ENCODE data around the gene KIRREL1. TPM values are rescaled to one million over a fixed set of nuclear protein-coding genes. Genes with fewer than 3 reads are reported as not detected.

Gene KIRREL1
- total RNA-seq, 2 donors from 2014 or later = 18.6 to 50.2 TPM

GRCh38 chr1:158055854-158056253 lies 62.4 kb downstream of the KIRREL1 start:
- H3K27me3 ChIP-seq (replicated peaks; ENCODE audit: insufficient read depth) = no peaks in the 10 kb centered on the region
- intact Hi-C loops (cut with DNase I) = no loop called here
- TF ChIP-seq POLR2AphosphoS5 (IDR thresholded peaks at IDR 0.05) (no peak), POLR2A (IDR thresholded peaks at IDR 0.05) (no peak), CTCF (IDR thresholded peaks at IDR 0.05) (no peak)
- WGBS = 77% methylated on average over 4 of the region's 4 CpGs
- no peaks in the 10 kb centered on the region for H3K9me3 ChIP-seq
- H3K27ac ChIP-seq = no peak overlapping the region
- DNase-seq (ENCODE audit: low spot score) = no peak
- no peaks in the 10 kb centered on the region for H3K4me1 ChIP-seq (replicated peaks)
- no peak overlapping the region for H3K4me3 ChIP-seq
- no peaks in the 10 kb centered on the region for H3K36me3 ChIP-seq

GRCh38 chr1:158056498-158056897 lies 63.1 kb downstream of the KIRREL1 start:
- H3K4me3 ChIP-seq = no peak overlapping the region
- 61% methylated on average over 5 of the region's 5 CpGs for WGBS
- no peak overlapping the region for H3K27ac ChIP-seq
- H3K27me3 ChIP-seq (replicated peaks; ENCODE audit: insufficient read depth) = no peaks in the 10 kb centered on the region
- H3K9me3 ChIP-seq = no peaks in the 10 kb centered on the region
- no peaks in the 10 kb centered on the region for H3K4me1 ChIP-seq (replicated peaks)
- no peaks in the 10 kb centered on the region for H3K36me3 ChIP-seq
- intact Hi-C loops (cut with DNase I) = no loop called here
- no peak for DNase-seq (ENCODE audit: low spot score)
- no peak for TF ChIP-seq POLR2A (IDR thresholded peaks at IDR 0.05)
- no peak for TF ChIP-seq CTCF (IDR thresholded peaks at IDR 0.05)
- TF ChIP-seq POLR2AphosphoS5 (IDR thresholded peaks at IDR 0.05) = no peak

DNA sequence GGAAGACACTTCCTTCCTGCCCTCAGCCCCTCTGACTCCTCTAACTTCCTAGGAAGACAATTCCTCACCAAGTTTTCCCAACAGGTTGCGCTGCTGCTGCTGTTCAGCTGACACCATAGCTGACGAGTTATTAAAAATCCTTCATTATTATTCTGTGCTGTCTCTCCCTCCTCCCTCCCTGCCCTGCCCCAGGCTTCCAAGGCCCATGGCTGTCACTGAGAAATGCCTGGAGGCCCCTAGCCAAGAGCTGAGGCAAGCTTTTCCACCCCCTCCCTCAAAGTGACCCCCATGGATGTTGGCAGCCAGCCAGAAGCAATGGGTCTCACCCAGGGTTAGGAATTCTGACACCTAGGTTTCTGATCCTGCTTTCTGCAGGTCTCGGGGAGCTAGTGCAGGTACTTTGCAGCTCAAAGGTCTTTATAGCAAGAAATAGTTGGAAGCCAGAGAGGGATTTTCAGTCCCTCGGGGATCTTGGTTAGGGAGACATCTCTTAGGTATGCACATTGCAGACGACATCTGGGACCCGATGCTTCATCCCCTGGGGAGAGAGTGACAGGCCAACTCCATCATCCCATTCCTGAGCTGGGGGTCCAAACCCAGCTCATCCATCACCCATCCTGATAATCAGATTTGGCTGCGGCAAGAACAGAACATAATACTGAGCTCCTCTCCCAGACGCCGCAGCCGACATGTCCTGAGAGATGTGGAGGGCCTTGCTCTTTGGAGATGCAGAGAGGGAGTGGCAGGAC lies 65.0 kb downstream of the KIRREL1 start:
- DNase-seq (ENCODE audit: low spot score) = no peak
- WGBS = 90% methylated on average over 10 of the region's 10 CpGs
- intact Hi-C loops (cut with DNase I) = no loop called here

GRCh38 chr1:158059984-158060383 lies 66.5 kb downstream of the KIRREL1 start:
- intact Hi-C loops (cut with DNase I) = no loop called here
- no peak for TF ChIP-seq CTCF (IDR thresholded peaks at IDR 0.05)
- TF ChIP-seq POLR2AphosphoS5 (IDR thresholded peaks at IDR 0.05) = no peak
- TF ChIP-seq POLR2A (IDR thresholded peaks at IDR 0.05) = no peak
- DNase-seq (ENCODE audit: low spot score) = no peak
- WGBS = 68% methylated on average over 4 of the region's 4 CpGs
- no peak overlapping the region for H3K27ac ChIP-seq
- no peaks in the 10 kb centered on the region for H3K9me3 ChIP-seq
- H3K4me1 ChIP-seq (replicated peaks) = no peaks in the 10 kb centered on the region
- H3K36me3 ChIP-seq = no peaks in the 10 kb centered on the region
- no peak overlapping the region for H3K4me3 ChIP-seq
- no peaks in the 10 kb centered on the region for H3K27me3 ChIP-seq (replicated peaks; ENCODE audit: insufficient read depth)

More for the DNA sequence above, 65.0 kb downstream of the KIRREL1 start:
- no peaks in the 10 kb centered on the region for H3K36me3 ChIP-seq
- no peaks in the 10 kb centered on the region for H3K4me1 ChIP-seq (replicated peaks)
- TF ChIP-seq POLR2A (IDR thresholded peaks at IDR 0.05) (no peak), POLR2AphosphoS5 (IDR thresholded peaks at IDR 0.05) (no peak), CTCF (IDR thresholded peaks at IDR 0.05) (no peak)
- no peaks in the 10 kb centered on the region for H3K9me3 ChIP-seq
- no peak overlapping the region for H3K4me3 ChIP-seq
- no peak overlapping the region for H3K27ac ChIP-seq
- H3K27me3 ChIP-seq (replicated peaks; ENCODE audit: insufficient read depth) = no peaks in the 10 kb centered on the region

- Histone ChIP-seq H3K27me3 (replicated peaks; ENCODE audit: insufficient read depth) (no peaks in the 10 kb centered on the region), H3K9me3 (no peaks in the 10 kb centered on the region), H3K36me3 (no peaks in the 10 kb centered on the region), H3K4me3 (no peak overlapping the region), H3K4me1 (replicated peaks) (no peaks in the 10 kb centered on the region), H3K27ac (no peak overlapping the region)
- intact Hi-C loops (cut with DNase I) = no loop called here
- DNase-seq (ENCODE audit: low spot score) = no peak
- WGBS = 93% methylated on average over 7 of the region's 7 CpGs
- no peak for TF ChIP-seq POLR2A (IDR thresholded peaks at IDR 0.05)
- no peak for TF ChIP-seq CTCF (IDR thresholded peaks at IDR 0.05)
- no peak for TF ChIP-seq POLR2AphosphoS5 (IDR thresholded peaks at IDR 0.05)
Observed at GRCh38 chr1:158062174-158062573, 68.7 kb downstream of the KIRREL1 start.
